ENCODE results near the gene KIAA1549.
"Not testable (repeated sequence)": the region's sequence is repeated elsewhere in the genome, so short reads cannot be mapped to it uniquely, and the experiment has no call there.

The KIAA1549 gene

DNA sequence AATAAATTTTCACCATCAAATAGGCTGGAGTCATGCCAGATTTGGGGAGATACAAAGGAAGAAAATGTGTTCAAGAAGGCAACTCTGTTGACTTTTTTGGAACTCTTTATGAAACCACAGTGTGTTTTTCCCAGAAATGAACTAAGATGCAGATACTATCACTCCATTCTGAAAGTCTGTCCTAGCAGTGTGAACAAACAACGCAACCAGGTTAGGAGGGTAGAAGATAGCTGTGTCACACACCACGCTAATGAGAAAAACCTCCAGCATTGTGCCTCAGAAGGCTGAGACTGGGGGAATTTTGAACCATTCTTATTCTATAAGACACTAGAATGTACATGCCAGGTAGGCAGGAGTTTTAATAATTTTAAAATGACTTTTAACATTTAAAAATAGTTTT is 167.2 kb downstream of the KIAA1549 start:
- no peak for DNase-seq (ENCODE audit: low read depth in 2 of 2)

DNA sequence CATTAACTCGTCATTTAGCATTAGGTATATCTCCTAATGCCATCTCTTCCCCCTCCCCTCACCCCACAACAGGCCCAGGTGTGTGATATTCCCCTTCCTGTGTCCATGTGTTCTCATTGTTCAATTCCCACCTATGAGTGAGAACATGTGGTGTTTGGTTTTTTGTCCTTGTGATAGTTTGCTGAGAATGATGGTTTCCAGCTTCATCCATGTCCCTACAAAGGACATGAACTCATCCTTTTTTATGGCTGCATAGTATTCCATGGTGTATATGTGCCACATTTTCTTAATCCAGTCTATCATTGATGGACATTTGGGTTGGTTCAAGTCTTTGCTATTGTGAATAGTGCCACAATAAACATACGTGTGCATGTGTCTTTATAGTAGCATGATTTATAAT is 169.9 kb downstream of the KIAA1549 start:
- DNase-seq (ENCODE audit: low read depth in 2 of 2) = not testable (repeated sequence)

DNA sequence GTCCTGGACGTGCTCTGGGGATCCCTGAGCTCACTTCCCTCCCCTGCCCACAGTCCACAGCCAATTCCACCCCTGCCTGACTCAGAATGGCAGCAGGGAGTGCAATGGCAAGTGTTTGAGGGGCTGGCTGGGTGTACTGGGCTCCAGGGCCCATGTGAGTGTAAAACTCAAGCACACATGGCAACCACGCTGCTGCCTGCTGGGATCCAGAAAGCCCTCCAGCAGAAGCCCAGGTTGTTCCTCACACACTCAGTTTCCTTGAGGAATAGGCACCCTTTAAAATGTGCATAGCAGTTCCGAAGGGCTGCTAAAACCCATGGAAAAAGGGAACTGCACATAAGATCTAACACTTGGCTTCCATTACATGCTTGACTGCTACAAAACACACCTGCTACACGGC is 171.8 kb downstream of the KIAA1549 start:
- DNase-seq (ENCODE audit: low read depth in 2 of 2) = no peak

DNA sequence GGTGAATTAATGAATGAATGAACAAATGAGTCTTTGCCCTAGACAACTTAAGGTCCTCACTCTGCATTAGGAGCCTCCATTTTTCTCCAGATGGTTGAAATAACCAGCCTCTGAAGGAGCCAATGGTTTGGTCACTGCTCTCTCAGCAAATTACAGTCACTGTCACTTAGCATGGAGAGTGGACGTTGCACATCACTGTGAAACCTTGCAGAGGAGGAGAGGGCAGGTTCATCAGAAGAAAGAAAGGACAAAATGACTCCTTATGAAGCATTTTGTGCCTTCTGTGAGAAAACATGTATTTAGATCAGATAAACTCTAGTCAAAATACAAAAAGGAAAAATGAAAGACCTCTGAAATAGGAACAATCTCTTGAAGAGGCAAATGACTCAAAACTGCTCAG is 176.6 kb downstream of the KIAA1549 start:
- DNase-seq (ENCODE audit: low read depth in 2 of 2) = no peak

DNA sequence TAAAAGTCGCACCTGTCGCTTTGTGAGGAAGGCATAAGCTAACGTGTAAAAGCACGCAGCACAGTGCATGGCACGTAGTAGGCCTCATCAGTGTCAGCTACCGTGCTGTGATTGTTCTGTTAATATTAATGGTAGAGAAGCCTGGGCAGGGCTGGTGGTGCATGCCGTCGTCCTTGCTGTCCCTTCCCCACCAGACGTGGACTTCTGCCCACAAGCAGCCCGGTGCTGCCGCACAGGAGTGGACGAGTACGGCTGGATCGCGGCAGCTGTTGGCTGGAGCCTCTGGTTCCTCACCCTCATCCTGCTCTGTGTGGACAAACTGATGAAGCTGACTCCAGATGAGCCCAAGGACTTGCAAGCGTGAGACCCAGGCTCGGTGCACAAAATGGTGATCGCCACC is 178.5 kb downstream of the KIAA1549 start:
- no peak for DNase-seq (ENCODE audit: low read depth in 2 of 2)

DNA sequence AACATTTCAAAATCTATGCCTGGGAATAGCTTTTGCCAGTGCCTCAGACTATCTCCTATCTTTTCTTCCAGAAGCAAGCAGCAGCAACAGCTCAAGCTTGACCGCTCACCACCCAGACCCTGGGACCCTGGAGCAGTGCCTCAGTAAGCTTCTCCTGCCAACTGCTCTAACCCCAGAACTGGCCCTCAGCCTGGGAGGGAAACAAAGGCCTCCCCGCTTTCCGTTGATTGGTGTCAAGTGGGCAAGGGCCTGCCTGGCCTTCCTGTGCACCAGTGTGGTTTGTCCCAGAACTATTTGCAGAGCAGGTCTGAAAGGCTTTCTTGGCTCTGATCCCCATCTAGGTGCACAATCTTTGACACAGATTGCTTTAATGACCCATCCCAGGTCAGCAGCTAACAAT is 179.9 kb downstream of the KIAA1549 start:
- no peak for DNase-seq (ENCODE audit: low read depth in 2 of 2)

DNA sequence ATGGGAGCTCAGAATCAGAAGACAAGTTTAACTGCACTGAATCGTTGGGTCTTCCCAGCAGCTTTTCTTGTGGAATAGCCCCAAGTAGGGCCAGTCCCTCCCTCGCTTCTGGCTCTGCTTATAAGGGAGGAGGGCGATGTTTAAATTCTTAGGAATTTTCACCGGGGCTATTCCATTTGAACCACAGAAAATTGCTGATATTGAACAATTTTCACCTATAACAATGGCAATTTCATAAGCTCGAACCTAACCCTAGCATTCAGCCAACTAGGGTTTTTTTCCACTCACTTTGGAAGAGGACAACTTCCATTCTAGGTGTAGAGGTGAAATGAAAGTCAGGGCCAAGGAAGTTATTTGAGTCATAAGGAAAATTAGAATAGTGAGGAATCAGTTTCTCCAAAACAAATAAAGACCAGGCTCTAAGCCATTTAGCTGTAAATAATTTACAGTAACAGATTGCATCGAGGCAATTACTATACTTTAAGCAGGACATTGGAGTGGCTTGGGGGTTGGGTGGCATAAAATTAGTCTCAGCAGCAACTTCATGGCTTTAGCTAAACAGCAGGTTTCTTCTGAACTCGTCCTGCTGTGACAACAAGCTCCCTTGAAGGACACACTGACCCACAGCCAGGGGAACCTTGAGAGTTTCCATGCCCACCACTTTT is 181.7 kb downstream of the KIAA1549 start:
- DNase-seq (ENCODE audit: low read depth in 2 of 2) = no peak

DNA sequence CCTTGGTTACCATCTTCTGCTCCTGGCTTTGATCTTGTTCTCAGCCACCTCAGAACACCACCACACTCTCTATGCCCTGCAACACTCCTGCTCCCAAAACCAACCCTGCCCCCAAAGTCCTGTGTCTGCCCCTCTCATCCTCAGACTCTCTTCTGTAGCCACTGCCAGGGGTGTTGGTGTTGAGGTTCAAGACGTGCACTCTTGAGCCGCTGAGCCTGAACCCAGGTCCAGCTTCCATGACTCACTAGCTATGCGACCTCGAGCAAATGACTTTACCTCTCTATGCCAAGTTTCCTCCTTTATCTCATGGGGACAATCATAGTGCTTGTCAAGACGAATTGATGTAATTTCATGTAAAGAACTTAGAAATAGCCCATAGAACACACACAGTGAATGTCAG is 182.4 kb downstream of the KIAA1549 start:
- no peak for DNase-seq (ENCODE audit: low read depth in 2 of 2)

DNA sequence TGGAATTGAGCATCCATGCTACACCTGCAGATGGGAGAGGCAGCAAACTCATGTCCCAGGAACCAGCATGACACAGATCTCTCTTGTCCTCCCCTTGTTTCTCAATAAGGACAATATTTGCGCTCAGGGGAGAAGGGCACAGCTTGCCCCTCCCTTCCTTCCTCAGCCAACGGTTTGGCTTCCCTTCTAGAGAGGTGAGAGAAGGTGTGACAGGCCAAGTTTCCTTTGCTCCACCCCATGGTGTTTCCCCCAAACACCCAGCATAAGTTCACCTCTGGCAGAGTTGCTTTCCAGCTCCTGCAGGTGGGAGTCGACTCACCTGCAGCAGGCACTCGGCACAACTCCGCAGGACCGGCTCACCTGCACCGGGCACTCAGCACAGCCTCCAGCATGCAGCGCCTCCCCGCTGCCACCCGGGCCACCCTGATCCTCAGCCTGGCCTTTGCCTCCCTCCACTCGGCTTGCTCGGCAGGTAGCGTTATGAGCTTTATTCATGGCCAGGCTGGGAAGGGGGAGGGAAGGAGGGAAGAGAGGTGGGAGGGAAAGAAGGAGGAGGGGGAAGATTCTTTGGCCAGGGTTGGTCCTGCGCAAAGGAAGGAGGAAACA is 183.4 kb downstream of the KIAA1549 start, which contains the start of the genes ATP6V0A4 and TMEM213:
TSS of gene ATP6V0A4 (minus strand) at position 482 of the 606 bp plus-strand sequence. CDS start 26,949 bp downstream, outside the sequence.
TSS of gene TMEM213 (plus strand) at position 280 of the 606 bp plus-strand sequence. CDS start at position 391, 111 bp downstream.
- no peak for DNase-seq (ENCODE audit: low read depth in 2 of 2)

DNA sequence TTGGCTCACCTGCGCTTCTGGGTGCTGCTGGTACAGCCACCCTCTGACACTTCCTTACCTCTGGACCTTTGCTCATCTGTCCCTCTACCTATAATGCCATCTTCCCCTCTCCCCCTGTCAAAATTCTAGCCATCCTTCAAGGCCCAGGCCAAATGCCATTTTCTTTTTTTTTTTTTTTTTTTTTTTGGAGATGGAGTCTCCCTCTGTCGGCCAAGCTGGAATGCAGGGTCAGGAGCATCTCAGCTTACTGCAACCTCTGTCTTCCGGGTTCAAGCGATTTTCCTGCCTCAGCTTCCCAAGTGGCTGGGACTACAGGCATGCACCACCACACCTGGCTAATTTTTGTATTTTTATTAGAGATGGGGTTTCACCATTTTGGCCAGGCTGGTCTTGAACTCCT is 184.1 kb downstream of the KIAA1549 start:
- DNase-seq (ENCODE audit: low read depth in 2 of 2) = not testable (repeated sequence)

DNA sequence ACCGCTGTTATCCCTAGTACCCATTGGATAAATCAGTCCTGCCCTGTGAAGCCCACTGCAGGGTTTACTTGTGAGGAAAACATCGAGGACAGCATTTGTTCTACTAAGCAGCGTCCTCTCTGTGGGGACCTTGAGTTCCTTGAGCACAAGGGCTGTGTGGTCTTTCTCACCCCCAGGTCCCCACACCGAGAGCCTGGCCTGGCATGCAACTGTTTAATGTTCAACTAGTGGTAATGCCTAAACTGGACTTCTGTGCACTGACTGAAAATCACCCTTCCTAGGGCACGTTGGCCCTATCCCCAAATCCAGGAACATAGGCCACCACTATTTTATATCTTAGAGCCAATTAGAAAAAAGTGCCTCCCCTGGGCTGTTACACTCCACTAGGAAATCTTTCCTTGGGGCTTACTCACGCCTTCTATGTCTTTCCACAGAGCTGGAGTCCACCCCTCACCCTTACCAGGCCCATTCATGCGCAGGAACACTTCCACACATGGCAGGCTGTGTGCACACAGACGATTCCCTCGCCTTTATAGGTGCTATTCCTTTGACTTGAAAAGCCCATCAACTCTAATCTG is 185.1 kb downstream of the KIAA1549 start:
- DNase-seq (ENCODE audit: low read depth in 2 of 2) = no peak

DNA sequence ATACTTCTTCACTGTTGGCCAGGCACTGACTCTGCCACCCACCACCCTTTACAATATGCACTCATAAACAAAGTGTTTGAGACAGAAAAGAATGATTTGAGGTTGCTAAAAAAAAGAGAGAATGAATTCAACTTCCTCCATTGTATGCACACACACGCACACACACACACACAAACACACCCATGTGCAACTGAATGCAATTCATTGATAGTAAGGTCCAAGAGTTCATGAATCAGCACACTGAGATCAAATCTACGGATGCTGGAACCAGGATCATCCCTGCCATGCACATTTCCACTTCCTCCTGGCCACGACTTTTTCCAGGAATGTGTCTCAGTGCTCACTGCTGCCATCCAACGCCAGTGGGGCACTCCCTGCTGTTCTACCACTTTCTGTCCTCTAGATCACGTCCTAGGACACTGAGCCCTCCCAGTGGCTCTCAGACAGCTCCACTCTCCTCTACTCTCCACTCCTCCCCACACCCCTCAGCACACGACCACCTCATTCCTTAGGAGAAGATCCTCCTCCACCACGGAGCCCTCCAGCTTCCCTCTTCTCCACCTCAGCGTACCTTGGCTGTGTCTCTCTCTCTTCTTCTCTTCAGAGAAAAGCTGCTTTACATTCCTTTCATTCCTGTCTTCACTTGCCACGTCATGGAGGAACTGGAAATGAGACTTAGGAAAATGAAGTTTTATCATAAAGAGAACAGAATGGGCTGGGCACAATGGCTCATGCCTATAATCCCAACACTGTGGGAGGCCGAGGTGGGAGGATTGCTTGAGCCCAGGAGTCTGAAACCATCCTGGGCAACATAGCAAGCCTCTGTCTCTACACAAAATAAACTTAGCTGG is 195.4 kb downstream of the KIAA1549 start:
- no peak for DNase-seq (ENCODE audit: low read depth in 2 of 2)

DNA sequence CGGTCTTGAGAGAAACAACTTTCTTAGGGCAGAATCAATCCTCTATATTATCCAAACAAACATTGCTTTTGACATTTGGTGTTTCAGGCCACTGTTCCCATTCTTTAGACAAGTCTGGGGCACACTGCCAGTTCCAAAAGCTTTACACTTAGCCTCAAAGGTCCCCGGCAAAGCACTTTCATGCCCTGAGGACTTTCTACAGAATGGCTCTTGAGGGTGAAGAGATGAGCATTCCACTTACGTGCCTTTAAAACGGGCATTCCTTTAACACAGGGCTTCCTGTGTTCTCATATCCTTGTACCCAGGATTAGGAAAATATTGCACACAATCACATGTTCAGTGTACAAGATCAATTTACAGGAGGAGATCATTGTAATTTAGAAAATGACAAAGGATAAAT is 196.5 kb downstream of the KIAA1549 start:
- no peak for DNase-seq (ENCODE audit: low read depth in 2 of 2)
